Measurements from ENCODE around the gene KDR.

KDR gene

GRCh38 chr4:55125087-55125721 lies at the start of gene KDR:
Gene KDR, minus strand, starts transcription at chr4:55125595. Its CDS starts 302 bp downstream, at chr4:55125293.
- no peak for DNase-seq (ENCODE audit: low read depth in 3 of 3)

- DNase-seq (ENCODE audit: low read depth in 3 of 3): no peak
Measured at GRCh38 chr4:55173580-55173979, 48.2 kb upstream of the KDR start.

- DNase-seq (ENCODE audit: low read depth in 3 of 3): no peak
Measured at GRCh38 chr4:55172694-55173287, 47.4 kb upstream of the KDR start.

- no peak for DNase-seq (ENCODE audit: low read depth in 3 of 3)
Measured at GRCh38 chr4:55170462-55170861, 45.1 kb upstream of the KDR start.

GRCh38 chr4:55169352-55169961 lies 44.1 kb upstream of the KDR start:
- DNase-seq (ENCODE audit: low read depth in 3 of 3): no peak

- no peak for DNase-seq (ENCODE audit: low read depth in 3 of 3)
Measured at GRCh38 chr4:55162396-55162795, 37.0 kb upstream of the KDR start.

GRCh38 chr4:55161739-55162138 lies 36.3 kb upstream of the KDR start:
- DNase-seq (ENCODE audit: low read depth in 3 of 3): no peak

GRCh38 chr4:55159851-55160250 lies 34.5 kb upstream of the KDR start:
- no peak for DNase-seq (ENCODE audit: low read depth in 3 of 3)

GRCh38 chr4:55158957-55159356 lies 33.6 kb upstream of the KDR start:
- no peak for DNase-seq (ENCODE audit: low read depth in 3 of 3)

GRCh38 chr4:55157559-55158277 lies 32.3 kb upstream of the KDR start:
- DNase-seq (ENCODE audit: low read depth in 3 of 3): no peak

GRCh38 chr4:55154933-55155332 lies 29.5 kb upstream of the KDR start:
- DNase-seq (ENCODE audit: low read depth in 3 of 3): no peak

GRCh38 chr4:55154290-55154880 lies 29.0 kb upstream of the KDR start:
- no peak for DNase-seq (ENCODE audit: low read depth in 3 of 3)

- no peak for DNase-seq (ENCODE audit: low read depth in 3 of 3)
Measured at GRCh38 chr4:55143858-55144257, 18.5 kb upstream of the KDR start.

GRCh38 chr4:55138367-55138766 lies 13.0 kb upstream of the KDR start:
- no peak for DNase-seq (ENCODE audit: low read depth in 3 of 3)

GRCh38 chr4:55136634-55137033 lies 11.2 kb upstream of the KDR start:
- no peak for DNase-seq (ENCODE audit: low read depth in 3 of 3)

GRCh38 chr4:55133951-55134350 lies 8.6 kb upstream of the KDR start:
- no peak for DNase-seq (ENCODE audit: low read depth in 3 of 3)

- no peak for DNase-seq (ENCODE audit: low read depth in 3 of 3)
Measured at GRCh38 chr4:55132775-55133174, 7.4 kb upstream of the KDR start.

- DNase-seq (ENCODE audit: low read depth in 3 of 3): no peak
Measured at GRCh38 chr4:55127521-55127920, 2.1 kb upstream of the KDR start.

GRCh38 chr4:55127053-55127452 lies 1.7 kb upstream of the KDR start:
- DNase-seq (ENCODE audit: low read depth in 3 of 3): no peak

- no peak for DNase-seq (ENCODE audit: low read depth in 3 of 3)
Measured at GRCh38 chr4:55125763-55126541, 557 bp upstream of the KDR start.

GRCh38 chr4:55124322-55125076 lies 896 bp downstream of the KDR start:
- DNase-seq (ENCODE audit: low read depth in 3 of 3): no peak

All from stimulated activated CD4-positive, alpha-beta T cell treated with anti-CD3 and anti-CD28 coated beads, TNF-alpha, amount 100 ng/mL, for 24 hours (primary cell).